Measurements from ENCODE around the gene PRR11. TPM values are rescaled to one million over a fixed set of nuclear protein-coding genes. Genes with fewer than 3 reads are reported as not detected.
"Not testable (repeated sequence)": the region's sequence is repeated elsewhere in the genome, so short reads cannot be mapped to it uniquely, and the experiment has no call there.

The PRR11 gene
- total RNA-seq, 3 donors from 2014 or later (not counting 1 experiment from before 2014, with no cell fraction given), result 2.0 to 4.0 (median 2.9) TPM

GRCh38 chr17:59220328-59221158 lies 65.0 kb downstream of the PRR11 start, which contains the start of gene GDPD1:
Gene GDPD1, plus strand, starts transcription at chr17:59220511. Its CDS starts 99 bp downstream, at chr17:59220610.
- H3K4me3 Mint-ChIP-seq, result peak within 1 kb of the TSS; percentile 99
- H3K9me3 ChIP-seq (ENCODE audit: control insufficient read depth, insufficient read depth, low read length), result no peaks in the 10 kb centered on the region
- no peaks in the 10 kb centered on the region for H3K36me3 Mint-ChIP-seq
- H3K27ac ChIP-seq (ENCODE audit: low read length), result peak within 1 kb of the TSS; percentile 77
- 0% methylated on average over 59 of the region's 60 CpGs for WGBS (ENCODE audit: insufficient coverage)
- H3K27me3 Mint-ChIP-seq (ENCODE audit: low read depth in 2 of 2), result no peaks in the 10 kb centered on the region
- no peaks in the 10 kb centered on the region for H3K9me3 Mint-ChIP-seq
- peak; percentile 96 to 99 for DNase-seq
- H3K4me1 Mint-ChIP-seq, result peaks cover 12 to 14% of the 10 kb centered on the region in 2 donors
- H3K4me3 ChIP-seq (ENCODE audit: low read length), result peak within 1 kb of the TSS; percentile 79
- intact Hi-C loops (cut with micrococcal nuclease), result loop anchor here (1.0 to 10.0 kb wide), 2 partner anchors 10 to 66 kb away; partner anchors contain the start of genes PRR11, SKA2 and SMG8
- H3K4me1 ChIP-seq (ENCODE audit: control insufficient read depth, insufficient read depth, low read length), result peaks cover 11% of the 10 kb centered on the region
- peak; percentile 65 for TF ChIP-seq CTCF (IDR thresholded peaks at IDR 0.05)
- H3K27ac Mint-ChIP-seq, result peak within 1 kb of the TSS; percentile 94 to 98
- no peaks in the 10 kb centered on the region for H3K27me3 ChIP-seq (ENCODE audit: control insufficient read depth, insufficient read depth, low read length)
- no peaks in the 10 kb centered on the region for H3K36me3 ChIP-seq (ENCODE audit: control insufficient read depth, insufficient read depth, low read length)
- ATAC-seq, result peak; percentile 96 to 98 (median 97)

- WGBS (ENCODE audit: insufficient coverage), result 4% methylated on average over 14 of the region's 17 CpGs
- Mint-ChIP-seq H3K4me3 (peak overlapping the region; percentile 99), H3K27me3 (ENCODE audit: low read depth in 2 of 2) (no peaks in the 10 kb centered on the region), H3K27ac (peak overlapping the region; percentile 94 to 98), H3K36me3 (no peaks in the 10 kb centered on the region), H3K4me1 (peaks cover 12 to 14% of the 10 kb centered on the region in 2 donors), H3K9me3 (no peaks in the 10 kb centered on the region)
- Histone ChIP-seq H3K27ac (ENCODE audit: low read length) (peak overlapping the region; percentile 77), H3K9me3 (ENCODE audit: control insufficient read depth, insufficient read depth, low read length) (no peaks in the 10 kb centered on the region), H3K4me3 (ENCODE audit: low read length) (peak overlapping the region; percentile 79), H3K36me3 (ENCODE audit: control insufficient read depth, insufficient read depth, low read length) (no peaks in the 10 kb centered on the region), H3K27me3 (ENCODE audit: control insufficient read depth, insufficient read depth, low read length) (no peaks in the 10 kb centered on the region), H3K4me1 (ENCODE audit: control insufficient read depth, insufficient read depth, low read length) (peaks cover 11% of the 10 kb centered on the region)
- DNase-seq, result no peak
- TF ChIP-seq CTCF (IDR thresholded peaks at IDR 0.05), result no peak
- intact Hi-C loops (cut with micrococcal nuclease), result loop anchor here (10.0 kb wide), 1 partner anchor 67 kb away; the partner anchor contains the start of genes PRR11 and SKA2
- ATAC-seq, result no peak
Measured at GRCh38 chr17:59221159-59221847, 65.8 kb downstream of the PRR11 start.

- H3K4me1 Mint-ChIP-seq, result peaks cover 12 to 14% of the 10 kb centered on the region in 2 donors
- Histone ChIP-seq H3K36me3 (ENCODE audit: control insufficient read depth, insufficient read depth, low read length) (no peaks in the 10 kb centered on the region), H3K4me3 (ENCODE audit: low read length) (no peak overlapping the region), H3K9me3 (ENCODE audit: control insufficient read depth, insufficient read depth, low read length) (no peaks in the 10 kb centered on the region), H3K27me3 (ENCODE audit: control insufficient read depth, insufficient read depth, low read length) (no peaks in the 10 kb centered on the region), H3K27ac (ENCODE audit: low read length) (no peak overlapping the region), H3K4me1 (ENCODE audit: control insufficient read depth, insufficient read depth, low read length) (peaks cover 11% of the 10 kb centered on the region)
- H3K27ac Mint-ChIP-seq, result no peak overlapping the region
- DNase-seq (no peak), ATAC-seq (no peak)
- H3K27me3 Mint-ChIP-seq (ENCODE audit: low read depth in 2 of 2), result no peaks in the 10 kb centered on the region
- WGBS (ENCODE audit: insufficient coverage), result 98% methylated on average over 6 of the region's 7 CpGs
- intact Hi-C loops (cut with micrococcal nuclease), result loop anchor here (10.0 kb wide), 1 partner anchor 69 kb away; the partner anchor contains the start of genes PRR11 and SKA2
- H3K4me3 Mint-ChIP-seq, result no peak overlapping the region
- no peaks in the 10 kb centered on the region for H3K36me3 Mint-ChIP-seq
- TF ChIP-seq CTCF (IDR thresholded peaks at IDR 0.05), result no peak
- H3K9me3 Mint-ChIP-seq, result no peaks in the 10 kb centered on the region
Measured at GRCh38 chr17:59223813-59224212, 68.3 kb downstream of the PRR11 start.

GRCh38 chr17:59228588-59228987 lies 73.0 kb downstream of the PRR11 start:
- not testable (repeated sequence) for H3K27ac Mint-ChIP-seq; H3K4me3 ChIP-seq (ENCODE audit: low read length); H3K4me1 Mint-ChIP-seq; H3K27me3 ChIP-seq (ENCODE audit: control insufficient read depth, insufficient read depth, low read length); ATAC-seq; H3K36me3 Mint-ChIP-seq; H3K36me3 ChIP-seq (ENCODE audit: control insufficient read depth, insufficient read depth, low read length); H3K9me3 Mint-ChIP-seq; H3K4me3 Mint-ChIP-seq; H3K4me1 ChIP-seq (ENCODE audit: control insufficient read depth, insufficient read depth, low read length); H3K9me3 ChIP-seq (ENCODE audit: control insufficient read depth, insufficient read depth, low read length); DNase-seq; H3K27me3 Mint-ChIP-seq (ENCODE audit: low read depth in 2 of 2); H3K27ac ChIP-seq (ENCODE audit: low read length)
- WGBS (ENCODE audit: insufficient coverage), result 87% methylated on average over 1 of the region's 1 CpG
- intact Hi-C loops (cut with micrococcal nuclease), result loop anchor here (10.0 kb wide), 1 partner anchor 74 kb away; the partner anchor contains the start of genes PRR11 and SKA2

Data from natural killer cell (primary cell).